Measurements from ENCODE around the gene CXCL8. TPM values are rescaled to one million over a fixed set of nuclear protein-coding genes. Genes with fewer than 3 reads are reported as not detected.

CXCL8 gene
- polyA plus RNA-seq, 1 of the 3 experiments (the other 2 are of a cell fraction): 6.0 TPM

DNA sequence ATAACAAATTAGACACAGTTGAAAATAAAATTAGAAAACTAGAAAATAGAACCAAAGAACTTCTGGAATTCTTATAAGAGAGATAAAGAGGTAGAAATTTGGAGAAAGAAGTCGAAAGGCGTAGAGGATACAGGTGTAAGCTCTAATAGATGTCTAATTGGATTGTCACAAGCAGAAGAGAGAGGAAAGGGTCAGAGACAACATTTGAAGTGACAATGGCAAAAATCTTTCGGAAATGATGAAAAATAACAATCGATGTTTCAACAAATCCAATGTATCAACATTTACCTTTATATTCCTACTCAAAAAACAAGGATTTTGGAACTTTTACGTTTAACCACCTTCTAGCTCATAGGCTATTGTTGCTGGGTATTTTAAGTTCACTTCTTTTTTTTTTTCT, 3.8 kb downstream of the CXCL8 start:
- H3K79me2 ChIP-seq (ENCODE audit: insufficient read depth): no peaks in the 10 kb centered on the region
- ChIA-PET POLR2A (no interaction called here), CTCF (no interaction called here)
- no peak for DNase-seq
- no peak overlapping the region for H2AFZ ChIP-seq (ENCODE audit: low read depth)
- H3F3A ChIP-seq (replicated peaks; ENCODE audit: insufficient read depth): peaks cover 21% of the 10 kb centered on the region
- no peak overlapping the region for H3K9ac ChIP-seq
- H3K27ac ChIP-seq (ENCODE audit: low read depth in 2 of 2, low read length in 1 of 2): no peak overlapping the region
- no peaks in the 10 kb centered on the region for H3K9me2 ChIP-seq
- no peaks in the 10 kb centered on the region; a peak in 2 of 4 replicates for H3K4me1 ChIP-seq (ENCODE audit: control insufficient read depth in 1 of 2, insufficient read depth in 2 of 2, low read depth in 1 of 2, low read length in 1 of 2)
- no peak overlapping the region for H3K4me2 ChIP-seq
- peaks cover 3% of the 10 kb centered on the region; the same call in 1 of the 2 replicates for H3K9me3 ChIP-seq
- no peaks in the 10 kb centered on the region for H3K27me3 ChIP-seq (ENCODE audit: insufficient read depth)
- TF ChIP-seq, protein P1, sequence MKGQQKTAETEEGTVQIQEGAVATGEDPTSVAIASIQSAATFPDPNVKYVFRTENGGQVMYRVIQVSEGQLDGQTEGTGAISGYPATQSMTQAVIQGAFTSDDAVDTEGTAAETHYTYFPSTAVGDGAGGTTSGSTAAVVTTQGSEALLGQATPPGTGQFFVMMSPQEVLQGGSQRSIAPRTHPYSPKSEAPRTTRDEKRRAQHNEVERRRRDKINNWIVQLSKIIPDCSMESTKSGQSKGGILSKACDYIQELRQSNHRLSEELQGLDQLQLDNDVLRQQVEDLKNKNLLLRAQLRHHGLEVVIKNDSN (IDR thresholded peaks at IDR 0.05; ENCODE audit: borderline replicate concordance, low read depth): no peak
- TF ChIP-seq, protein P2, sequence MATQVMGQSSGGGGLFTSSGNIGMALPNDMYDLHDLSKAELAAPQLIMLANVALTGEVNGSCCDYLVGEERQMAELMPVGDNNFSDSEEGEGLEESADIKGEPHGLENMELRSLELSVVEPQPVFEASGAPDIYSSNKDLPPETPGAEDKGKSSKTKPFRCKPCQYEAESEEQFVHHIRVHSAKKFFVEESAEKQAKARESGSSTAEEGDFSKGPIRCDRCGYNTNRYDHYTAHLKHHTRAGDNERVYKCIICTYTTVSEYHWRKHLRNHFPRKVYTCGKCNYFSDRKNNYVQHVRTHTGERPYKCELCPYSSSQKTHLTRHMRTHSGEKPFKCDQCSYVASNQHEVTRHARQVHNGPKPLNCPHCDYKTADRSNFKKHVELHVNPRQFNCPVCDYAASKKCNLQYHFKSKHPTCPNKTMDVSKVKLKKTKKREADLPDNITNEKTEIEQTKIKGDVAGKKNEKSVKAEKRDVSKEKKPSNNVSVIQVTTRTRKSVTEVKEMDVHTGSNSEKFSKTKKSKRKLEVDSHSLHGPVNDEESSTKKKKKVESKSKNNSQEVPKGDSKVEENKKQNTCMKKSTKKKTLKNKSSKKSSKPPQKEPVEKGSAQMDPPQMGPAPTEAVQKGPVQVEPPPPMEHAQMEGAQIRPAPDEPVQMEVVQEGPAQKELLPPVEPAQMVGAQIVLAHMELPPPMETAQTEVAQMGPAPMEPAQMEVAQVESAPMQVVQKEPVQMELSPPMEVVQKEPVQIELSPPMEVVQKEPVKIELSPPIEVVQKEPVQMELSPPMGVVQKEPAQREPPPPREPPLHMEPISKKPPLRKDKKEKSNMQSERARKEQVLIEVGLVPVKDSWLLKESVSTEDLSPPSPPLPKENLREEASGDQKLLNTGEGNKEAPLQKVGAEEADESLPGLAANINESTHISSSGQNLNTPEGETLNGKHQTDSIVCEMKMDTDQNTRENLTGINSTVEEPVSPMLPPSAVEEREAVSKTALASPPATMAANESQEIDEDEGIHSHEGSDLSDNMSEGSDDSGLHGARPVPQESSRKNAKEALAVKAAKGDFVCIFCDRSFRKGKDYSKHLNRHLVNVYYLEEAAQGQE (IDR thresholded peaks at IDR 0.05; ENCODE audit: low read depth, low read length): no peak
- no peak for TF ChIP-seq RFX5 (IDR thresholded peaks at IDR 0.05; ENCODE audit: low read length)
- no peak for TF ChIP-seq EZH2phosphoT487 (IDR thresholded peaks at IDR 0.05; ENCODE audit: borderline replicate concordance, low read depth)
- TF ChIP-seq, protein P3, sequence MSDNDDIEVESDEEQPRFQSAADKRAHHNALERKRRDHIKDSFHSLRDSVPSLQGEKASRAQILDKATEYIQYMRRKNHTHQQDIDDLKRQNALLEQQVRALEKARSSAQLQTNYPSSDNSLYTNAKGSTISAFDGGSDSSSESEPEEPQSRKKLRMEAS (IDR thresholded peaks at IDR 0.05; ENCODE audit: low read depth): no peak
- TF ChIP-seq POLR2AphosphoS5 (IDR thresholded peaks at IDR 0.05; ENCODE audit: low read depth, low read length): no peak
- TF ChIP-seq SMC3 (IDR thresholded peaks at IDR 0.05; ENCODE audit: low read depth, low read length): no peak
- no peak for TF ChIP-seq MEF2A (IDR thresholded peaks at IDR 0.05; ENCODE audit: borderline replicate concordance, low read depth)
- 36% methylated on average over 5 of the region's 5 CpGs for WGBS (ENCODE audit: low lambda C conversion rate)
- H3K36me3 ChIP-seq (replicated peaks in 1 of 2; ENCODE audit: control insufficient read depth in 1 of 2, insufficient read depth in 2 of 2, low read length in 1 of 2): no peaks in the 10 kb centered on the region
- H4K20me1 ChIP-seq (ENCODE audit: insufficient read depth): no peaks in the 10 kb centered on the region
- H3K4me3 ChIP-seq (ENCODE audit: low read depth in 2 of 2, low read length in 1 of 2): no peak overlapping the region

DNA sequence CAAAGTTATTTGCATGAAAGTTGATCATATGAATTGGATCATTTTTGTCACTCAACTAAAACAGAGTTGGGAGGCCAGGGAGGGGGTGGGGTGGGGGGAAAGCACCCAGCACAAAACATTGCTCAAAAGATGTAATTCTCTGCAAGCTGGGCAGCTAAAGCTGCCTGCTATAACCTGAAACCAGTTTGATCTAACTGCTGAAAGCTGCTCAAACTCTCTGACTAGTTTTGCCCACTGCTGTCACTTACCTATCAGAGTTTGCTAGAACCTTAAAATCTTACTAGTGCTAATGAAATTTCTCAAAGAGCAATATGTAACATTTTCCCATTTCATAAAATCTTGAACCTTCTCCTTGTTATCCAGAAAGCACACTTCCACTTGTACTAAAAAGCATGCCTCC, 10.4 kb downstream of the CXCL8 start:
- H3K4me3 ChIP-seq (ENCODE audit: low read depth in 2 of 2, low read length in 1 of 2): no peak overlapping the region
- H3K36me3 ChIP-seq (replicated peaks in 1 of 2; ENCODE audit: control insufficient read depth in 1 of 2, insufficient read depth in 2 of 2, low read length in 1 of 2): no peaks in the 10 kb centered on the region
- no peaks in the 10 kb centered on the region for H3K79me2 ChIP-seq (ENCODE audit: insufficient read depth)
- no peak overlapping the region for H2AFZ ChIP-seq (ENCODE audit: low read depth)
- POLR2A ChIA-PET: no interaction called here
- no peaks in the 10 kb centered on the region for H3K9me2 ChIP-seq
- no peaks in the 10 kb centered on the region for H3K4me1 ChIP-seq (ENCODE audit: control insufficient read depth in 1 of 2, insufficient read depth in 2 of 2, low read depth in 1 of 2, low read length in 1 of 2)
- H4K20me1 ChIP-seq (ENCODE audit: insufficient read depth): no peaks in the 10 kb centered on the region
- no peak for DNase-seq
- H3F3A ChIP-seq (replicated peaks; ENCODE audit: insufficient read depth): no peaks in the 10 kb centered on the region
- H3K9me3 ChIP-seq: no peaks in the 10 kb centered on the region
- no peaks in the 10 kb centered on the region; the same call in 1 of the 2 replicates for H3K27me3 ChIP-seq (ENCODE audit: insufficient read depth)
- no peak overlapping the region for H3K9ac ChIP-seq
- no peak overlapping the region for H3K4me2 ChIP-seq
- no peak overlapping the region for H3K27ac ChIP-seq (ENCODE audit: low read depth in 2 of 2, low read length in 1 of 2)
- CTCF ChIA-PET: no interaction called here
- TF ChIP-seq EZH2phosphoT487 (IDR thresholded peaks at IDR 0.05; ENCODE audit: borderline replicate concordance, low read depth) (no peak), NRF1 (IDR thresholded peaks at IDR 0.05; ENCODE audit: low read depth, low read length) (no peak), RAD21 (IDR thresholded peaks at IDR 0.05; ENCODE audit: low read length) (no peak), YY1 (IDR thresholded peaks at IDR 0.05; ENCODE audit: low read depth) (no peak), GATA2 (CRISPR knock-in tag; IDR thresholded peaks at IDR 0.05) (no peak), FOXM1 (IDR thresholded peaks at IDR 0.05; ENCODE audit: low read depth) (no peak), ELF1 (IDR thresholded peaks at IDR 0.05) (no peak), RXRA (IDR thresholded peaks at IDR 0.05; ENCODE audit: borderline replicate concordance, low read depth) (no peak), SMC3 (IDR thresholded peaks at IDR 0.05; ENCODE audit: low read depth, low read length) (no peak), TAF1 (IDR thresholded peaks at IDR 0.05; ENCODE audit: borderline replicate concordance, low read depth, low read length) (no peak), TEAD4 (IDR thresholded peaks at IDR 0.05; ENCODE audit: borderline replicate concordance, insufficient read depth) (no peak)
- TF ChIP-seq, protein P4, sequence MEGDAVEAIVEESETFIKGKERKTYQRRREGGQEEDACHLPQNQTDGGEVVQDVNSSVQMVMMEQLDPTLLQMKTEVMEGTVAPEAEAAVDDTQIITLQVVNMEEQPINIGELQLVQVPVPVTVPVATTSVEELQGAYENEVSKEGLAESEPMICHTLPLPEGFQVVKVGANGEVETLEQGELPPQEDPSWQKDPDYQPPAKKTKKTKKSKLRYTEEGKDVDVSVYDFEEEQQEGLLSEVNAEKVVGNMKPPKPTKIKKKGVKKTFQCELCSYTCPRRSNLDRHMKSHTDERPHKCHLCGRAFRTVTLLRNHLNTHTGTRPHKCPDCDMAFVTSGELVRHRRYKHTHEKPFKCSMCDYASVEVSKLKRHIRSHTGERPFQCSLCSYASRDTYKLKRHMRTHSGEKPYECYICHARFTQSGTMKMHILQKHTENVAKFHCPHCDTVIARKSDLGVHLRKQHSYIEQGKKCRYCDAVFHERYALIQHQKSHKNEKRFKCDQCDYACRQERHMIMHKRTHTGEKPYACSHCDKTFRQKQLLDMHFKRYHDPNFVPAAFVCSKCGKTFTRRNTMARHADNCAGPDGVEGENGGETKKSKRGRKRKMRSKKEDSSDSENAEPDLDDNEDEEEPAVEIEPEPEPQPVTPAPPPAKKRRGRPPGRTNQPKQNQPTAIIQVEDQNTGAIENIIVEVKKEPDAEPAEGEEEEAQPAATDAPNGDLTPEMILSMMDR (IDR thresholded peaks at IDR 0.05): no peak
- TF ChIP-seq, protein P1 (IDR thresholded peaks at IDR 0.05; ENCODE audit: borderline replicate concordance, low read depth): no peak
- TF ChIP-seq, protein P5, sequence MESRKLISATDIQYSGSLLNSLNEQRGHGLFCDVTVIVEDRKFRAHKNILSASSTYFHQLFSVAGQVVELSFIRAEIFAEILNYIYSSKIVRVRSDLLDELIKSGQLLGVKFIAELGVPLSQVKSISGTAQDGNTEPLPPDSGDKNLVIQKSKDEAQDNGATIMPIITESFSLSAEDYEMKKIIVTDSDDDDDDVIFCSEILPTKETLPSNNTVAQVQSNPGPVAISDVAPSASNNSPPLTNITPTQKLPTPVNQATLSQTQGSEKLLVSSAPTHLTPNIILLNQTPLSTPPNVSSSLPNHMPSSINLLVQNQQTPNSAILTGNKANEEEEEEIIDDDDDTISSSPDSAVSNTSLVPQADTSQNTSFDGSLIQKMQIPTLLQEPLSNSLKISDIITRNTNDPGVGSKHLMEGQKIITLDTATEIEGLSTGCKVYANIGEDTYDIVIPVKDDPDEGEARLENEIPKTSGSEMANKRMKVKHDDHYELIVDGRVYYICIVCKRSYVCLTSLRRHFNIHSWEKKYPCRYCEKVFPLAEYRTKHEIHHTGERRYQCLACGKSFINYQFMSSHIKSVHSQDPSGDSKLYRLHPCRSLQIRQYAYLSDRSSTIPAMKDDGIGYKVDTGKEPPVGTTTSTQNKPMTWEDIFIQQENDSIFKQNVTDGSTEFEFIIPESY (IDR thresholded peaks at IDR 0.05; ENCODE audit: borderline replicate concordance, low read depth): no peak
